Esophagus squamous epithelium (tissue), 4 donors: ENCODE results near the gene SIK3.

Source experiments
- CTCF ChIP-seq, 6 experiments: fragments of 450-650 bp in 4 of 6; fragments of 200-600 bp in 2 of 6; sonication (generic) in 2 of 6; IDR thresholded peaks; one replicate each; pipeline ENCODE4 v1.5.1; 2016 to 2019; ENCODE audit warnings: antibody characterized with exemption in 6 of 6, mild to moderate bottlenecking in 4 of 6, moderate library complexity in 4 of 6
- POLR2A ChIP-seq, 4 donors: fragments of 450-650 bp; IDR thresholded peaks; one replicate each; pipeline ENCODE4 v1.6.1; 2017; ENCODE audit warnings: antibody characterized with exemption in 4 of 4, mild to moderate bottlenecking in 4 of 4, moderate library complexity in 3 of 4

DNA sequence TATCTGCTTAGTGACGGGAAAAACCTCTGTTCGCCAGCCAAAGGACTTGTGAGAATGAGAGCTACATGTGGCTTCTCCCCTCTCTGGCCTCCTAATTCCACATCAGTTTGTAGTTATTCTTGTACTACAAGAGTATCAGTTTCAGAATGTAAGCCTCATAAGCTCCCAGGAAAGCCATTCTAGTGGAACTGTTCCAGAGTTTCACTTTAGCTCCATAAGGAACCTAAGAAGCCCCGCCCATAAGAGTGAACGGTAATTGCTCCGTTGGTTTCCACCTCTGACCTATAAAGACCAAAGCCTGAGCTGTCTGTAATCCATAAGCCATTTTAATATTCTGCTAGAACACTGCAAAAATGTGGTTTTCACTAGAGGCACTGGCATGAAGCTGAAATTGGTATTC is 53.0 kb downstream of the SIK3 start:
- no peak for TF ChIP-seq CTCF (IDR thresholded peaks at IDR 0.05)
- no peak for TF ChIP-seq POLR2A (IDR thresholded peaks at IDR 0.05)
